ENCODE measurements around the gene MFAP3L. TPM values are rescaled to one million over a fixed set of nuclear protein-coding genes. Genes with fewer than 3 reads are reported as not detected.

Gene MFAP3L
- total RNA-seq, 2 donors from 2014 or later: 3.1 to 47.0 TPM

DNA sequence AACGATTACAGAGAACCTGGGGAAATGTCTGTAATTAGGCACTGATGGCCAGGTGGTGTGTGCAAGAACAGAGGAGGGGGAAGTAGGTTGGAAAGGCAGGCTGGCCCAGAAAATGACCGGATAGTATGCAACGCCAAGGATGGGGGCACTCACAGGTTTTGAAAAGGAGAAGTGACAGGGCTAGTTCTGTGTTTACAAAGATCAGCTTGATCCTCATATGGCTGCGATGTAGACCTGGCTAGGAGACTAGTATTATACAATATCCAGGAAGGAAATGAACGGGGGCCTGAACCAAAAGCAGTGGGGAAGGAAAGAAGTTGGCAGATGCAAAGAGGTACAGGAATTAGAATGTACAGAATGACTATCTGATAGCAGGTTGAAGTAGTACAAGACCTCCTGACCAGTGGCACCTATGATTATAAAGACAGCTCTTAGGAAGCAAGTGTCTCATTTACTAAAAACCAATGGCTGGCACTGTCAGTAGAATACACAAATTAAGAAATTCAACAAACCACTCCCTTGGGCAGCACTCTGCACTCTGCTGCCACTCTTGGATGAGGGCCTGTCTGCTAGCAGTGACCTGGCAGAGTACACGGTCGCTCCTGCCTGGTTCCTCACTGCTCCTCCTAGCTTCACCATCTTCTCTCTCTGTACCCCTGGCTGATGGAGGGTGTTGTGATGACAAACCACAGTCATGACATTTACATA lies 14.1 kb downstream of the MFAP3L start:
- H3K9me3 ChIP-seq (ENCODE audit: control insufficient read depth, low read length, poor library complexity, severe bottlenecking): no peaks in the 10 kb centered on the region
- H3K27ac Mint-ChIP-seq: no peak overlapping the region
- H3K36me3 Mint-ChIP-seq (ENCODE audit: low read depth): peaks cover 2% of the 10 kb centered on the region
- peaks cover 11% of the 10 kb centered on the region for H3K4me1 Mint-ChIP-seq
- H3K27me3 Mint-ChIP-seq: peaks cover 6% of the 10 kb centered on the region
- ATAC-seq (no peak), DNase-seq (no peak)
- H3K4me3 Mint-ChIP-seq: no peak overlapping the region

DNA sequence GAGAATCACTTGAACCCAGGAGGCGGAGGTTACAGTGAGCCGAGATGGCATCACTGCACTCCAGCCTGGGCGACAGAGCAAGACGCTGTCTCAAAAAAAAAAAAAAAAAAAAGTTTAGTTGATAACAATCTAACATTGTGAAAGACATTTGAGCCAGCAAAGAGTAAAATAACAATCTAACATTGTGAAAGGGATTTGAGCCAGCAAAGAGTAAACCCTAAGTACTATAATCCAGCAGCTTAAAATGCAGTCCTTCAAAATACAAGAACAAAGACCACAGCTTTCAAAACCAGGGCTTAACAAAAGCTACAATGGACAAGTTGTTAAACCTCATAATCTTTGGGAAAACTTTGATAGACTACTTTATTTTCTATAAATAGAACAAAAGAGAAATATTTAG lies 16.9 kb downstream of the MFAP3L start:
- Mint-ChIP-seq H3K4me1 (peaks cover 8% of the 10 kb centered on the region), H3K36me3 (ENCODE audit: low read depth) (peaks cover 4% of the 10 kb centered on the region), H3K27ac (no peak overlapping the region), H3K4me3 (no peak overlapping the region), H3K27me3 (peaks cover 10% of the 10 kb centered on the region)
- DNase-seq (no peak), ATAC-seq (no peak)
- no peaks in the 10 kb centered on the region for H3K9me3 ChIP-seq (ENCODE audit: control insufficient read depth, low read length, poor library complexity, severe bottlenecking)

DNA sequence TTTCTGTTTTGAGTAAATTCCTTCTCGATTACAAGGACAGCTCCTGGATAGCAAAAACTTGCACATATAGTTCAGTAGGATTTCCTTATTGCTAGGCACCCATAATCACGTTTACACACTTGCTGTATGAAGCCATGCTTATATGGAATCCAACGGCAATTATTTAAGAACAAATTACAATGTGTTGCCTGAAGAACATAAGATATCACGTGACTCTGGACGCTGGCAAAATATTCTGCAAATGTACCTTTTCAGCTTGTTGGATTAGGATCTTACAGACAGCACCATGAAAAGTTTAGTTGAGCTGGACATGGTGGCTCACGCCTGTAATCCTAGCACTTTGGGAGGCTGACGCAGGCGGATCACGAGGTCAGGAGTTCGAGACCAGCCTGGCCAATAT lies 17.4 kb downstream of the MFAP3L start:
- peaks cover 10% of the 10 kb centered on the region for H3K27me3 Mint-ChIP-seq
- ATAC-seq (no peak), DNase-seq (no peak)
- H3K27ac Mint-ChIP-seq: no peak overlapping the region
- peaks cover 4% of the 10 kb centered on the region for H3K36me3 Mint-ChIP-seq (ENCODE audit: low read depth)
- H3K4me1 Mint-ChIP-seq: peaks cover 8% of the 10 kb centered on the region
- no peak overlapping the region for H3K4me3 Mint-ChIP-seq
- H3K9me3 ChIP-seq (ENCODE audit: control insufficient read depth, low read length, poor library complexity, severe bottlenecking): no peaks in the 10 kb centered on the region

DNA sequence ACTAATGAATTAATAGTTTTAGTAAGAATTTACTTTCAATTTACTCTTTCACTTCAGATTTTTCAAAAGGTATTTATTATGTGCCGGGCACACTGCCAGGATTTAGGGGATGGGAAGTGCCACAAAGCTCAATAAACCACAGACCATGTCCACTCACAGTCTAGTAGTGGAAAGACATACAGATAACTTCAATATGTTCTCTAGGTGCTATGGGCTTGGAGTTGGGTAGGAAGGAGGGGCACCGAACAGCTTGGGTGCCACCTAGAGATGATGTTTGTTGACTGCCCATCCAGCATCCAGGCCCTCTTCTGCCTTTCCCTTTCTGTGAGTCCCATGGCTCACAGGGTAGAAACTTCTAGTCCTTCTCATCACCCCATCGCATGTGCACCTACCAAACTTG lies 17.8 kb downstream of the MFAP3L start:
- no peaks in the 10 kb centered on the region for H3K9me3 ChIP-seq (ENCODE audit: control insufficient read depth, low read length, poor library complexity, severe bottlenecking)
- H3K27ac Mint-ChIP-seq: no peak overlapping the region
- H3K4me1 Mint-ChIP-seq: peaks cover 8% of the 10 kb centered on the region
- H3K4me3 Mint-ChIP-seq: no peak overlapping the region
- ATAC-seq (no peak), DNase-seq (no peak)
- peaks cover 10% of the 10 kb centered on the region for H3K27me3 Mint-ChIP-seq
- H3K36me3 Mint-ChIP-seq (ENCODE audit: low read depth): peaks cover 4% of the 10 kb centered on the region

DNA sequence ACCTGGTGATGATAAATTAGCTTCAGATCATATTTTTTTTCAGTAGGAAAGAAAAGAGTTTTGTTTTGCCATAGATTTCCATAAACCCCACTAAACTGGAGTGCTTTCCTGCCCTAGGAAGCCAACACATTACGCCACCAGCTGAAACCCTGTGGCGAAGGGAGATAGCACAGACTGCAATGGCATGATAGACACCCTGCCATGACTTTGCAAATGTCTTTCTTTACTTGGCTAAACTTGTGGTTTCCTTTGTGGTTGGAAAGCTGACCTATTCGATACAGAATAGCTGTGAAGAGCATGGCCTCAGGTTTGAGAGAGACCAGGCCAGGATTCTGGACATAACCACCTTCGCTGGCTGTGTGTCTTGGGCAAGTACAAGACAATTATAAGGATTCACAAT lies 19.1 kb downstream of the MFAP3L start:
- Mint-ChIP-seq H3K4me3 (no peak overlapping the region), H3K4me1 (peaks cover 8% of the 10 kb centered on the region), H3K27me3 (peaks cover 10% of the 10 kb centered on the region), H3K36me3 (ENCODE audit: low read depth) (peaks cover 4% of the 10 kb centered on the region), H3K27ac (no peak overlapping the region)
- DNase-seq: no peak
- ATAC-seq: no peak
- no peaks in the 10 kb centered on the region for H3K9me3 ChIP-seq (ENCODE audit: control insufficient read depth, low read length, poor library complexity, severe bottlenecking)

- DNase-seq (no peak), ATAC-seq (no peak)
- Mint-ChIP-seq H3K4me1 (peaks cover 5% of the 10 kb centered on the region), H3K27me3 (peaks cover 10% of the 10 kb centered on the region), H3K36me3 (ENCODE audit: low read depth) (peaks cover 2% of the 10 kb centered on the region), H3K4me3 (no peak overlapping the region), H3K27ac (no peak overlapping the region)
- no peaks in the 10 kb centered on the region for H3K9me3 ChIP-seq (ENCODE audit: control insufficient read depth, low read length, poor library complexity, severe bottlenecking)
Observed at GRCh38 chr4:170005472-170005871, 20.7 kb downstream of the MFAP3L start.

DNA sequence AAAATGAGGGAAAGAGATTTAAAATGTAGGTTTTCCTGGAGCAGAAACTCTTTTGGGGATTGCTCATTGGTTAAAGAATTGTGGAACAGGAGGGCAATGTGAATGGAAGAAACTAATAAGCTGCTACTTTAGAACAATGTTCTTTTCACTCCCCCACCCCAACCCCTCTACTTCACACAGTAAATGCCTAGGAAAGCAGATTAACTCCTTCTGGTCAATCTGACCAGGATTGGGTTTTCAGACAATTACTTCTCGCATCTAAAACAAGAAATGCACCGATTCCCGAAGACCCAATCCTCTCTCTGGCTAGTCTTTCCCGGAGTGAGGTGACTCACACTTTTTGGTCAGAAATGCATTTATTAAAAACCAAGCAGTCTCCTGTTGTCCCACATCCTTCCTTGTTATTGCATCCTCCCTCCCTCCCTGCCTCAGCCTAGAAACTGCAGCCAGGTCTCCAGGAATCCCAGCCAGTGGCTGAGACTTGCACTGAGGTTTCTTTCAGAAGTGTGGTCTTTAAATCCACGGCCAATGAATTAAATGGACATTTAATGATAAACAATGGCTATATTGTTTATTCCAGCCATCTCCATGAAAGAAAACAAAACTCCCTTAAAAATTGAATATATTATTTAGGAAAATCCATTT lies 21.4 kb downstream of the MFAP3L start:
- Mint-ChIP-seq H3K27me3 (peaks cover 10% of the 10 kb centered on the region), H3K4me1 (peaks cover 5% of the 10 kb centered on the region), H3K36me3 (ENCODE audit: low read depth) (peaks cover 2% of the 10 kb centered on the region), H3K4me3 (no peak overlapping the region), H3K27ac (no peak overlapping the region)
- DNase-seq (no peak), ATAC-seq (no peak)
- no peaks in the 10 kb centered on the region for H3K9me3 ChIP-seq (ENCODE audit: control insufficient read depth, low read length, poor library complexity, severe bottlenecking)

DNA sequence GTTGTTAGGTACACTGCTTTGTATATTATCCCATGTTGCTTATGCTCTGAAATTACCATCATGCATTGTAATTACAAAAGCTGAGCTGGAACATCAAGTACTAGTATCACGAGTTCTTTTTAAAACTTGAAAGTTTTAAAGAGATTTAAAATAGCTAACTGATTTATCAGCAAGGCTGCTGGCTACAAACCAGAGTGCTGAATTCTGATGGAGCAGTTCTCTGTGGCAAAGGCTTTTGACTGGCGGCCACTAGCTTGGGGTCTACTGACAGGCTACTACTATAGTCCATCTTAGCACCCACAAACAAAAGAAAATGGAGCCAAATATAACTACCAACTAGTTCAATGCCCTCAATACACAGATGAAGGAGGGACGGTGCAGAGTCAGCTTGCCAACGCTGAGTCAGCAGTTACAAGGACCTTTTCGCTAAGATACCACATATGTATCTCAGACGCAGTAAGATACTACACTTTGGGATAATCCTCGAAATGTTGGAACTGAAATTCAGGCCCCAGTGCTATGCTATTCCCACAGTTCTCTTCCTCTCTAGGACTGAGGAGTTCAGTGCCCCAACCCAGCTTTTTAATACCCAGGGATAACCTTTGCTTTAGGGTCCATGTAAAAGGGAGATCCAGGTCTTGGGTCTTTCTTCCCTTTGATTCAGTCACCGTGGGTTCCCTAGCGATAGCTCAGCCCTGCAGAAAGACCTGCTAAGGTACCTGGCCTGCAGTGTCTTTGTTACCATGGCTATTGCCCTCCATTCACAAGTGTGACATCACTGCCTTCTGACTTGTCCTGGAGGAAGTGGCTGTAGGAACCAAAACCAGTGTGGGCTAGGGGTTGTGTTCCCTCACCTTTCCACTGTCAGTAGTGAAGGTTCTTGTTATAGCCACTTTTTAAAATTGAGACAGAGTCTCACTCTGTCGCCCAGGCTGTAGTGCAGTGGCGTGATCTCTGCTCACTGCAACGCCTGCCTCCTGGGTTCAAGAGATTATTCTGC lies 22.8 kb downstream of the MFAP3L start:
- Mint-ChIP-seq H3K36me3 (ENCODE audit: low read depth) (peaks cover 2% of the 10 kb centered on the region), H3K4me3 (no peak overlapping the region), H3K4me1 (peaks cover 1% of the 10 kb centered on the region), H3K27me3 (peaks cover 5% of the 10 kb centered on the region), H3K27ac (no peak overlapping the region)
- H3K9me3 ChIP-seq (ENCODE audit: control insufficient read depth, low read length, poor library complexity, severe bottlenecking): no peaks in the 10 kb centered on the region
- ATAC-seq: no peak
- DNase-seq: no peak

- DNase-seq: no peak
- H3K27me3 Mint-ChIP-seq: peaks cover 3% of the 10 kb centered on the region
- H3K4me3 Mint-ChIP-seq: no peak overlapping the region
- ATAC-seq: no peak
- H3K9me3 ChIP-seq (ENCODE audit: control insufficient read depth, low read length, poor library complexity, severe bottlenecking): no peaks in the 10 kb centered on the region
- H3K4me1 Mint-ChIP-seq: no peaks in the 10 kb centered on the region
- H3K36me3 Mint-ChIP-seq (ENCODE audit: low read depth): peaks cover 2% of the 10 kb centered on the region
- H3K27ac Mint-ChIP-seq: no peak overlapping the region
Observed at GRCh38 chr4:170001745-170002267, 24.4 kb downstream of the MFAP3L start.

GRCh38 chr4:170001011-170001744 lies 25.0 kb downstream of the MFAP3L start:
- Mint-ChIP-seq H3K27me3 (peaks cover 7% of the 10 kb centered on the region), H3K36me3 (ENCODE audit: low read depth) (peaks cover 4% of the 10 kb centered on the region), H3K4me1 (peaks cover 3% of the 10 kb centered on the region), H3K27ac (no peak overlapping the region), H3K4me3 (no peak overlapping the region)
- no peak for DNase-seq
- no peaks in the 10 kb centered on the region for H3K9me3 ChIP-seq (ENCODE audit: control insufficient read depth, low read length, poor library complexity, severe bottlenecking)
- ATAC-seq: no peak

- no peak for ATAC-seq
- Mint-ChIP-seq H3K27ac (no peak overlapping the region), H3K4me3 (no peak overlapping the region), H3K4me1 (peaks cover 3% of the 10 kb centered on the region), H3K27me3 (peaks cover 8% of the 10 kb centered on the region), H3K36me3 (ENCODE audit: low read depth) (peaks cover 4% of the 10 kb centered on the region)
- DNase-seq: no peak
- H3K9me3 ChIP-seq (ENCODE audit: control insufficient read depth, low read length, poor library complexity, severe bottlenecking): no peaks in the 10 kb centered on the region
Observed at GRCh38 chr4:169999923-170000322, 26.3 kb downstream of the MFAP3L start.

DNA sequence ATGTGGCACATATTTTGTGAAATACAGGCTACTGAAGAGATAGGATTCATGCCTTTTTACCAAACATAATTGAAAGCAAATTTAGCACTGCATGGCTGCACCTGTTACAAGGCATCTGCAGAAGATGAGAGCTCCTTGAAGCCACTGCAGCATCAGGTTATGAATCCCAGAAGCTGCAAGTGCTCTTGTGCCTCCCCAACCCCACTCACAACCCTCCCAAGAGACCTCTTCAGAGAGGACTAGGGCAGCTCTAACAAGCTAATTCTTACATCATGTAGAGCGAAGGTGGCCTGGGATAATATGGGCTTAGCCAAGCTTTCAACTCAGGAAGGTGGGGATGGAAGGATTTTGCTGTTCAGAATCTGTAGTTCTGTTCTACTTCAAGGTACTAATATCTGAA lies 27.2 kb downstream of the MFAP3L start:
- Mint-ChIP-seq H3K4me1 (peaks cover 3% of the 10 kb centered on the region), H3K36me3 (ENCODE audit: low read depth) (peaks cover 5% of the 10 kb centered on the region), H3K27me3 (peaks cover 8% of the 10 kb centered on the region), H3K4me3 (no peak overlapping the region), H3K27ac (no peak overlapping the region)
- DNase-seq (no peak), ATAC-seq (no peak)
- no peaks in the 10 kb centered on the region for H3K9me3 ChIP-seq (ENCODE audit: control insufficient read depth, low read length, poor library complexity, severe bottlenecking)
